ENCODE results near the gene BRSK1. TPM values are rescaled to one million over a fixed set of nuclear protein-coding genes. Genes with fewer than 3 reads are reported as not detected.

BRSK1 gene
- total RNA-seq, 1 donor from 2014 or later: 0.55 TPM

DNA sequence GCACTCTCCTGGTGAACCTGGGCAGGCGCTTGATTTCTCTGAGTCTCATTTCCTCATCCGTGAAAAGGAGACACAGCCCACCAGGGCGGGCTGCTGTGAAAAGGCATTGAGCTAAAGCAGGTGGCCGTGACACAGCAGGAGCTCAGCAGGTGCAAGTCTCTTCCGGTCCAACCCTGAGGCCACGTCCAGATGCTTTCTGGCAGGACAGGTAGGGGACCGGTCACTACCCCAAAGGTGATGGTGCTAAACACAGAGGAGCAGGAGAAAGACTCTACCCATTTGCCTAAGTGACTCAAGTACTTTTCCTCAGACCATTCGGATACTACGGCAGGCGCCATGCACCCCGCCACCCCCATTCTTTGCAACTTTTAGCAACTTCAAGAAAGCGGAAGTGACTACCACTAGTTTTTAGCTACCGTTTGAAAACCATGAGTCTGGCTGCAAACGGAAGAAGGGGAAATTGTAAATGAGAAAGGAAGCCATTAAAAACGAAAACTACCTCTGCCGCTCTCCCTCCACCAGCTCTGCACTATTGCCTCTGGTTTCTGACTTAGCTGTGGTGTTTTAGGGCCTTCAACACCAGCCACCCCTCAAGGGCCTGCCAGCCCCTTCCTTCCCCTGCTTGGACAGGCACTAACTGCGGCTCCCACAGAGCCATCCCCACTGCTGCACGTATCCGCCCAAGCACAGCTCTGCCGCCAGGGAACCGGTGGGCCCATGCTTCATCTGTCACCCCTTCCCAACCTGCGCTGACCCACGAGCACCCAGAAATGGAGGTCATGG lies 29.8 kb upstream of the BRSK1 start:
- no peak for DNase-seq (ENCODE audit: low spot score)

DNA sequence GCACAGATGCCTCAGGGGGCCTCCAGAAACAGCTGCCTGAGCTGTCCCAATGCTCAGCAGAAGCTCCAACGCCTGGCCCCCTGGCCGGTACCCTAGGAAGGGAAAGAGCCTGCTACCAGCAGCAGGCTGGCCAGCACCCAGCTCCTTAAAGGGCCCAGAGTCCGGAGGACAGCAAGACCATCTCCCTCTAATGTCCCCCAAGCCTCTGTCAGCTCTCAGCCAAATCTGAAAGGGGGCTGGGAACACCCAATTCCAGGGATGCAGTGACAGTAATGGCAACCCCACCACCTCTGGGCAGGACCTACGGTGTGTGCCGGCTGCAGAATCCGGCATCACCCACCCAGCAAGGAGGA lies 29.2 kb upstream of the BRSK1 start:
- ATAC-seq: no peak
- DNase-seq (ENCODE audit: low spot score): no peak

More for the DNA sequence above, 29.8 kb upstream of the BRSK1 start:
- no peak for ATAC-seq

DNA sequence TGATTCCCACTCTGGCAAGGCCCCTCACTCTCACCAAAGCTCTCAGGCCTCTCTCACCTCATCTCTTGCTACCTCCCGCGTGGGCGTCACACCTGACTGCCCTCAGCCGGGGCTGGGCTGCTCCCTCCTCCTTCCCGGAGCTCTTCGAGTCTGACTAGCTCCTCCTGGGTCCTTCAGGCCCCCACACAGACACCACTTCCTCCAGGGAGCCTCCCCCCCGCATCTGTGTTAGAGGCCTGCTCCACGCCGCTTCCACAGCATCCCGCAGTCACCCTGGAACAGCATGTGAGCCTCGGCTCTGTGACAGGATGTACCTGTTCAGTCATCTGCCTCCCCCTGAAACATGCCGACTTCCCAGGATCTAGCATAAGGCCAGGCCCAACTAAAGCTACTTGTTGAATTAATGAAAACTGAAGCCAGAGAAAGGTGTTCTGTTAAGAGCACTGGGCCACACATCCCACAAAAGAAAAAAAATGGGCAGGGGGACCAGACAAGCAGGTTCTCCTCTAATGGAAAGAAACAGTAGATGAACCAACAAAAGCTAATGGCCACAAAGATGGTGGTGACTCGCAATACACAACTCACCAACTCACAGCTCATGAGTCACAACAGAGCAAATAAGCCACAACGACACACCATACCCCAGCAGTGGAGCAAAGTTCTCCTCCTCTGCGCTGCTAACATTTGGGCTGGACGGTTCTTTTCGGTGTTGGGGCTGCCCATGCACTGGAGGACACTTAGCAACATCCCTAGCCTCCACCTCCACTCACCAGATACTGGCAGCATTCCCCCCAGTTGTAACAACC lies 28.0 kb upstream of the BRSK1 start:
- ATAC-seq: no peak
- DNase-seq (ENCODE audit: low spot score): no peak

DNA sequence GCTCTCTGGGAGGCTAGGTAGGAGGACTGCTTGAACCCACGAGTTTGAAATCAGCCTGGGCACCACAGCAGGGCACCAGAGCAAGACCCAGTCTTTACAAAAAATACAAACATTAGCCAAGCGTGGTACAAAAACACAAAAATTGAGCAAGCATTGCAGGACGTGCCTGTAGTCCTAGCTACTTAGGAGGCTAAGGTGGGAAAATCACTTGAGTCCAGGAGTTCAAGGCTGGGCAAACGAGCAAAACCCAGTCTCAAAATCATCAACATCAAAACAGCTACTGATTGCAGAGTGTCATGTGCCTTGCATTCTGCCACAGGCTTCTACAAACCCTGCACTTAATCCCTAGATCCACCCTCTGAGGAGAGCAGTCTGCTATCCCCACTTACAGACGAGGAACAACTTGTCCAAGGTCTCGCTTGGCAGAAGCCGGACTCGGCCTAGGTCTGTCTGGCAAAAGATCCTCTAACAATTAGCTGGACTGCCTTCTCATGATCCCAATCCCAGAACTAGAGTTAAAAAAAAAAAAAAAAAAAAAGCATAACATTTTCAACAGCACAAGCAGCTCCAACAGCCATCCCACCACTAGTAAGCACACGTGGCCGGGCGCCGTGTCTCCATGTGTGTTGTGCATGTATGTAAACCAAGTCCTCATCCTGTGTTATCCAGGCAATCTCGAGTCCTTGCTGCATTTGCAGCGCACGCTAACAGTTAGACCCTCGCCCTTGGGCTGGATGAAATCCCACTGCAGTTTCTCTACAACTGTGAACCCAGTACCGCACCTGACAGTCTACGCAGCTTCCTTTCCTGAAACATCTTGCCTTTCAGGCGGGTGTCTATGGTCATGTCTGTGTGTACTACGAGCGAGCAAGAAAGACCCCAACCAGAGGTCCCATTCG lies 27.0 kb upstream of the BRSK1 start:
- no peak for DNase-seq (ENCODE audit: low spot score)

DNA sequence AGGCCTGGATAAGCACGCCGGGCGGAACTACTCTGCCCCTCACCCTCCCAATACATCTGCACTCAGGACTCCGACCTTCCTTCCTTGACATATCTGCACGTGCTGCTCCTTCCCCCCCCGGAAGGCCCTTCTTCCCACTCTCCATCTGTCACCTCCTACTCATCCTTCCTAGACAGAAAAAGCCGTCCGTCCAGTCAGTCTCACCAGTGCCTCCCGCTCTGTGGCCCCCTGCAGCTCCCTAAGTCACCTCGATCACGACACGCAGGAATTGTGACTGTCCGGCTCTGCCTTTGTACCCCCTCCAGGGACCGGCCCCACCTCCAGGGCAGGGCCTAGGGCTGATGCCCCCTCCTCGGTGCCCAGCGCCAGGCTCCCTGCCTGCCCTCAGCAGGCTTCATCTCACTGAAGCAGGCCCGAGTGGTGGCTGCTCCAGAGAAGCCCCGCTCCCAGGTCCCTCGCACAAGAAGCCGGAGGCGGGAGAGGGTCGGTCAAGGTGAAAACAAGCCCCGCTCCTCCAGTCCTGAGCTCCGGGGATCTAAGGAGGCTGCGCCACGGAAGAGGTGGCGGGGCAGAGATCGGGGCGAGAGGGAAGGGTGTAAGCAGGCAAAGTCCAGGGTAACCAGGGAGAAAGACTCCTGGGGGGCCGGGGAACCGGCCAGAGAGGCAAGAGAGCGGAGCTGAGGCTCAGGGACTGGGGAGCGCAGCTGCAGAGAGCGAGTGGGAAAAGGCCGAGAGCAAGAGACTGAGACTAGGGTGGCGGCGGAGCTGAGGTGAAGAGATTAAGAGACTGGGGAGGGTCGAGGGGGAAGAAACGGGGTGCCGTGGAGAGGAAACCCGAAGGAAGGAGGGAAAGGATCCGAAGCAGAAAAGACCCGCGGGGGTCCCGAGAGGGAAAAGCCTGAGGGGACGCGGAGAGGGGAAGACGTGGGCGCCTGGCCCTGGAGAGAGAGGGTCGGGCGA lies 26.1 kb upstream of the BRSK1 start:
- ATAC-seq (no peak), DNase-seq (ENCODE audit: low spot score) (no peak)

More for the DNA sequence above, 27.0 kb upstream of the BRSK1 start:
- ATAC-seq: no peak

DNA sequence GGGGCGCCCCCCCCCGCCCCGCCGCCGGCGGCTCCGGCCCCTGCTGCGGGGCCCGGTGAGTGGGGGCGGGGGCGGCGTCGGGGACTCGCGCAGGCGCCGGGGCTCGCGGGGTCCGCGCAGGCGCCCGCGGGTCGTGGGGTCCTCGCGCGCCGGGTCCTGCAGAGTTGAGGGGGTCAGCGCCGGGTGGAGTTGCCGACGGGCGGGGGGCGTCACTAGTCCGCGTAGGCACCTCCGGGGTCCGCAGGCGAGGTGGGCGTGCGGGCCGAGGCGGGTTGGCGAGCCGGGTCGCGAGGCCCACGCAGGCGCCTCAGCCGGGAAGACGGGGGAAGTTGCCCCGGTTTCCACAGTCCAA lies 25.3 kb upstream of the BRSK1 start:
- no peak for DNase-seq (ENCODE audit: low spot score)
- ATAC-seq: peak; percentile 26

DNA sequence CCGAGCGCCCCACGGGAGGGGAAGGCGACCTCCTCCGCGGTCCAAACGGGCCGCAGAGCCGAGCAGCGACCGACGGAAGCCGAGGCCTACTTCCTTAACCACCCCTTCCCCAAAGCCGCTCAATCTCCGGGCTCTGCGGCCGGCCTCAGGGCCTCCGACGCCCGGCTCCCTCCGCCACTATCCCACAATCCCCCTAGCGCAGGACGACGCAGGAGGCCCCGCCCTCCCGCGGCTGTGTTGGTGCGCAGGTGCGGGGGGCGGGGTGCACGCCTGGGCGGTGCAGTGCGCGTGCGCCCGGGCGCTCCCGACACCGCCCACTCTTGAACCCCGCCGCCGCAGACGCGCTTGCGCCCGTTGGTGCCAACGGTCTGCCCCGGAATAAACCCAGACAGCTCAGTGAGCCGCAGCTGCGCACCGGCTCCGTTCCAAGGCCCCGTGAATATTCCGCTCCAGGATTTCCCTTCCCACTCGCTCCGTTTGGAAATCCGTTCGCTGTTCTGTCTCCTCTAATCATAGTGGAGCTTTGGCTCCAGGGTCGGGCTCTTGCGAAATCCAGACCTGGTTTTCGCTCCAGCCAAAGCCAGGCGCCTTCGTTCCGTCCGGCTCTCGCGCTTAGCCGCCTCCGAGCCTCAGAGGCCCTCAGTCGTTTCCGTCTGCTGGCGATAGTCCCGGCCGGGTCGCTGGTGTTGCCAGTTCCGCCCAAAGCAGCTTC lies 24.8 kb upstream of the BRSK1 start, which contains the start of gene PPP6R1:
PPP6R1 (minus strand) TSS at position 190 of the 712 bp plus-strand sequence. CDS start 11,914 bp downstream, outside the sequence.
- ATAC-seq (peak; percentile 91), DNase-seq (ENCODE audit: low spot score) (peak; percentile 99)

DNA sequence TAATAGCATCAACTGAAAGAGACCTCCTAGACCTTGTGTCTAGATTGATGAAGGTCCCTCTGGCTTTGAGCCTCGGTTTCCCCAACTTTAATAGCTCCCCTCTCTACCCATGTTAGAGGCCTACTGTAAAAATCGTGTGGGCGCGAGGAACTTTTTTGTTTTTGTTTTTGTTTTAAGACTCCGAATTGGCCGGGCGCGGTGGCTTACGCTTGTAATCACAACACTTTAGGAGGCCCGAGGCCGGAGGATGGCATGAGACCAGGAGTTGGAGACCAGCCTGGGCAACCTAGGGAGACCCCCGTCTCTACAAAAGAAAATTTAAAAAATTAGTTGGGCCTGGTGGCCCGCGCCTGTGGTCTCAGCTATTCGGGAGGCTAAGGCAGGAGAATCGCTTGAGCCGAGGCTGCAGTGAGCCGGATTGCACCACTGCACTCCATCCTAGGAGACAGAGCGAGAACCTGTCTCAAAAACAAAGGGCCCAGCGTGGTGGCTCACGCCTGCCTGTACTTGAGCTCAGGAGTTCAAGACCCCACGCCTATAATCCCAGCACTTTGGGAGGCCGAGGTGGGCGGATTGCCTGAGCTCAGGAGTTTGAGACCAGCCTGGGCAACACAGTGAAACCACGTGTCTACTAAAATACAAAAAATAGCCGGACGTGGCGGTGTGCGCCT lies 24.1 kb upstream of the BRSK1 start:
- no peak for DNase-seq (ENCODE audit: low spot score)
- no peak for ATAC-seq

DNA sequence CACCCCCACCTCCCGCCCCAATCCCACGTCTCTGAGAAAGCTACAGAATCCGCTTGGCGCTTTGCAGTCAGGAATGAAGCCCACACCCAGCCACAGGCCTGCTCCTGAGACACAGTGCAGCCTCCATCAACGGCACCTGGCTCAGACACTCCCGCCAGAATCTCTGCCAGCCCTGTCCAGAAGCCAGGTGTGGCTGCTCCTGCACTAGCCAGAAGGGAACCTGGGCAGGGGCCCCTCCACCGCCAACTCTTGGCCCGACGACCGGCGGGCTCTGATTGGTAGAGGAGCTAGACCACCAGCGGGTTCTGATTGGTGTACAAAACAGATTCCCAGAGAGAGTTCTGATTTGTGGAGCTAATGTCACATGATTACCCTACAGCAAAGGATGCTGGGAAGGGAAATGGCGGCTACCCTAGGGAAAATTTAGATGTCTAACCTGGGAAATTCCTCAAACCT lies 22.1 kb upstream of the BRSK1 start:
- DNase-seq (ENCODE audit: low spot score): no peak
- no peak for ATAC-seq

DNA sequence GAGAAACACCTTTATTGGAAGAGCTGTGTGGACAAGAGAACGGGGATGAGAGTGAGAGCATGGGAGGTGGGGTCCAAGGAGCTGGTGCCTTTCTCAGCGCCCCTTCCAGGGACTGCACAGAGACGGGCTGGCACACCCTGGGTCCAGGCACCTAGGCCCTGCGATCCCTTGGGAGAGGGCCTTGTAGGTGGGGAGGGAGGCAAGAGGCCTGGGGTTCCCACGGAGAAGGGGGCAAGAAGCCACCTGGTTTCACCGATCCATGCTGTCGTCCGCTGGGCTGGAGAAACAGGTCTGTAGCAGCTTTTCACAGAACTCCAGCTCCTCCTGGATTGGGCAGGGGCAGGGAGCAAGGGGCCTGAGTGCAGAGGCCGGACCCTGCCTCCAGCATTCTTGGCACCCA lies 21.4 kb upstream of the BRSK1 start:
- DNase-seq (ENCODE audit: low spot score): no peak
- ATAC-seq: no peak

DNA sequence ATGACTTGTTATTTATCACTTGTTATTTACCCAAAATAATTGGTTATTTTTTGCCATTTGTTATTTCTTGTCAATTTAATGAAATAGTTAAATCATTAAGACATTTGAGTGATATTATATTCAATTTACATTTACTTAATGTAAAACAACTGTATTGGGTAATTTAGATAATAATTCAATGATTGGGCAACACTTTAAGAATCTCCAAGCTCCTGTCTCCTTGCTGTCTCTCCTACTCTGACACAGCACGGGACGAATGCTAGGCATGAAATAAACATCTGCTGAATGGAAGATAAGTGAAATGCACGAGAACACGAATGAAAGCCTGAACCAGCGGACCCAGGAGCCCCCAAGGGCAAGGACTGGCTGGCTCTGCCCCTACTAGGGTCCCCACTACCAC lies 19.3 kb upstream of the BRSK1 start:
- no peak for ATAC-seq
- DNase-seq (ENCODE audit: low spot score): no peak

DNA sequence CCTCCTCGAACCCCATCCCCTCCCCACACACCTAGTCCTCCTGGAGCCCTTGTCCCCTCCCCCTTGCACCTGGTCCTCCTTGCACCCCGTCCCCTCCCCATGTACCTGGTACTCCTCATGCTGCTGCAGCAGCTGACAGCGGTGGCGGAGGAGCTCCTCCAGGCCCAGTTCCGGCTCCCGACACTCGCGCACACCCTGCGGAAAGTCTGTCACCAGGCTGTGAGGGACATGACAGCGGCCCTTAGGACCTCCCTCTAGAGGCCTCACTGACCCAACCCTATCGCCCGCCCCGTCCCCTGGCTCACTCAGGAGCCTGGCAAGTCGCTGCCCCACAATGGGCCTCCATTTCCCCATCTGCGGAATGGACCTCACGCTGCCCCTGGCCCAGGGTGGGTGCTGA lies 18.6 kb upstream of the BRSK1 start:
- DNase-seq (ENCODE audit: low spot score) (no peak), ATAC-seq (no peak)

DNA sequence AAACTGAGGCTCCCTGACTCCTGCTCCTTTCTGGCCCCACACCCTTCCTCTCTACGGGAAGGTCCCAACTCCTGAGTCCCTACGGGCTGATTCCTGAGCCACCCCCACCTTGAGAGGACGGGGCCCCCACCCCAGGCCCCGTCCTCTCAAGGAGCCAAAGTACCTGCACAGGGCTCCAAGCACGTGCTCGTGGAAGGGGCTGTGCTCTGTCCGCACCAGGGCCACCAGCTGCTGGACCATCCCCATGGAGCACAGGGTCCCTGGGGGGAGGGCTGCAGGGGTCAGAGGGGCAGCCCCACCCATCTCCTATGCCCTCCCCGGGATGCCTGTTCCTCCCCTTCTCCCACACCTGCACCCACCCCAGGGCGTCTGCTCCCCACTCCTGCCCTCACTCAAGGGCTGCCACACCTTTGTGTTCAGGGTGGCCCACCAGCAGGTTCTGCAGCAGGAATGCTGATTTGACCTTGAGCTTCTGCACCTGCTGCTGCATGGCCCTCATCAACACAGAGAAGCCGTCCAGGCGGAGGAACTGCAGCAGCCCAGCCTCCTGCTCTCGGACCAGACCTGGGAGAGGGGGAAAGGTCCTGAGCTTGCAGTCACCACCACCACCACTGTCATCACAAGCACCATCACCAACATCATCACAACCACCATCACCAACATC lies 17.9 kb upstream of the BRSK1 start:
- no peak for DNase-seq (ENCODE audit: low spot score)
- ATAC-seq: no peak

DNA sequence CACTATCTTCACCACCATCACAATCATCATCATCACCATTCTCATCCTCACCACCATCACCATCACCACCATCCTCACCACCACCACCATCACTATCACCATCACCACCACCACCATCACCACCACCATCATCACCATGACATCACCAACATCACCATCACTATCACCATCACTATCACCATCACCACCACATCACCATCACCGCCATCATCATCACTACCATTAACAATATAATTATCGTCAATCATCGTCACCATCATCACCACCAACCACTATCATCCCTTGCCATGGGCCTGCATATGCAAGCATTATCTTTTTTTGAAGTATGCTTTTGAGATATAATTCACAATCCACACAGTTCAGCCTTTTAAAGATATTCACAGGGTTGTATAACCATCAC lies 17.4 kb upstream of the BRSK1 start:
- ATAC-seq (no peak), DNase-seq (ENCODE audit: low spot score) (no peak)

DNA sequence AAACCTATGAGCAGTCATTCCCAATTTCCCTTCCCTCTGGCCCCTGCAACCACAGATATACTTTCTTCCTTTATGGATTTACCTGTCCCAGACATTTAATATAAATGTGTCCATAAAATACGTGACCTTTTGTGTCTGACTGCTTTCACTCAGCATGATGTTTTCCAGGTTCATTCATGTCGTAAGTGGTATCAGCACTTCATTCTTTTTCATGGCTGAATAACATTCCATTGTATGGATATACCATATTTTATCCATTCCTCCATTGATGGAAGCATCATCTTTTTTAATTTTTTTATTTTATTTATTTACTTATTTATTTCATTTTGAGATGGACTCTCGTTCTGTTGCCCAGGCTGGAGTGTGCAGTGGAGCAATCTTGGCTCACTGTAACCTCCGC lies 17.0 kb upstream of the BRSK1 start:
- no peak for DNase-seq (ENCODE audit: low spot score)

DNA sequence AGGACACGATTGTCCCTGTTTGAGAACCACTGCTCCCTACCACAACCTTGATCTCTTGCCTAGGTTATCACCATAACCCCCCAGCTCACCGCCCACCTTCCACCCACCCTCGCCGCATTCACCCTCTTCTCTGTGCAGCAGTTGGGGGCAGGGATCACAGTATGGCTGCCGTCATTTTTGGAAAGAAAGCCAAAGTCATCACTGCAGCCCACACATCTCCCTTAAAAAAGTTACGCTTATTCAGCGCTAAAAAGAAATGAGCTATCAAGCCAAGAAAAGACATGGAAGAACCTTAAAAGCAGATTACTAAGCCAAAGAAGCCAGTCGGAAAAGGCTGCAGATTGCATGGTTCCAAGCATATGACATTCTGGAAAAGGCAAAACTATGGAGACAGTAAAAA lies 14.5 kb upstream of the BRSK1 start:
- DNase-seq (ENCODE audit: low spot score) (no peak), ATAC-seq (no peak)

More for the DNA sequence above, 17.0 kb upstream of the BRSK1 start:
- ATAC-seq: no peak

DNA sequence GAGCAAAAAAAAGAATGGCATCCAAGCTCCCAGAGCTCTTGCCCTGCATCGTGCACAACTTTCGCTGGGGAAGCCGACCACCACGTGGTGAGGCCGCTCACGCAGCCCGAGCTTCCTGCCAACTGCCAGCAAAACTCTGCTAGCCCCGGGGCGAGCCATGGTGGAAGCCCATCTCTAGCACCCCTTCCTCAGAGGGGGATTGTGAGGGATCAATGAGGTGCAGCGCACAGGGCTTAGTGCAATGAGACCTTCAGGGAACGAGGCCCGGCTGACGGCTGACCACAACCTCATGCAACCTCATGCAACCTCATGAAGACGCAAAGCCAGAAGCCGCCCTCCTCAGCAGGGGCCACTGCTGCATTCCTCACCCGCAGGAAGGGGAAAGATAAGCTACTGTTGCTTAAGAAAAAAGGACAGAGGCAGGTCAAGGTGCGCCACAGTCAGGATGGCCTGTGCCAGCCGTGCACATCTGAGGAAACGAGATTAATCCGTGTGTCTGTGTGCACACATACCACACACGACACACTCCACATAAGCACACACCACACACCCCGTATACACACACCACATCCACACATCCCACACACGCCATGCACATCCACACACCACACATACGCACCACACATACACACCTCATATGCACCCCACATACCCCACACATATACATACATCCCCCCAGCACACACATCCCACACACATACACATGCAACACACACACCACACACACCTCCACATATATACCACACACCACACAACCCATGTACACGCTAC lies 13.4 kb upstream of the BRSK1 start:
- no peak for DNase-seq (ENCODE audit: low spot score)
- no peak for ATAC-seq

DNA sequence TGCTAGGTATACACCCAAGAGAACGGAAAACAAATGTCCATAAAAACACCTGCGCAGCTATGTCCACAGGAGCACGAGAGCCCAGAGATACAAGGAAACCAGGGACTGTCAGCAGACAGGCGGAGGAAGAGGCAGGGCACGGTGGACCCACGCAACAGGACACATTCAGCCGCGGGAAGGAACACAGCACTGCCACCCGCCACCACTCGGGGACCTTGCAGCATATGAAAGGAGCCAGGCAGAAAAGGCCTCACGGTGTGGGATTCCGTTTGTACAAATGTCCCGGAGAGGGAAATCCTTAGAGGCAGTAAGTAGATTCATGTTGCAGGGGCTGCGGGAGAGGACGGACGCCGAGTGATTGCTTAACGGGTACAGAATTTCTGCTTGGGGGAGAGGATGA lies 11.7 kb upstream of the BRSK1 start:
- ATAC-seq: no peak
- DNase-seq (ENCODE audit: low spot score): no peak
